Measurements from ENCODE around the gene FUT3.

FUT3 gene

GRCh38 chr19:5823579-5824281, 27.5 kb downstream of the FUT3 start:
- no peak for DNase-seq (ENCODE audit: low read depth)

DNA sequence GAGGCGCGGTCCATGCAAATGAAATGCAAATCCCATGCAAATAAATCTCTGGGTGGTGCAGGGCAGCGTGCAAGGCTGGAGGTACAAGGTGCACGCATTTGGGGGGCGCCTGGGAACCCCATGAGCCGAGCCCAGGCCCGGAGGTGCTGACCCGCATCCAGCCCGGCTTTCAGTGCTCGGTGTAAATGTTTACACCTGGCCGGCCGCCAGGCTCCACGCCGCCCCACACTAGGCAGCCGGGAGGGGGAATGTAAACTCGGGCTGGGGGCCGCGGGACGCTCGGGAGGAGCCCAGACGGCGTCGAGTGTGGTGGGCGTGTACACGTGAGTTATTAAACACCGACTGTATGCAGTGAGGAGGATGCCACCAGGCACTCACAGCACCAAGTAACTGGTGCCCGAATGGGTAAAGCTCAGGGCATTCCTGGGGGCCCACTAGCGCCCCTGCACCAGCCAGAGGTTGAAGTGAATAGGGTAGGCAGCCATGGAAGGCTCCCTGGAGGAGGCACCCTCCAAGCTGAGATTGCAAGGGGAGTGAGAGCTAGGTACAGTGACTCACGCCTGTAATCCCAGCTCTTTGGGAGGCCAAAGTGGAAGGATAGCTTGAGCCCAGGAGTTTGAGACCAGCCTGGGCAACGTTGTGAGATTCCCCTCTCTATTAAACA, 28.9 kb downstream of the FUT3 start:
- no peak for DNase-seq (ENCODE audit: low read depth)

DNA sequence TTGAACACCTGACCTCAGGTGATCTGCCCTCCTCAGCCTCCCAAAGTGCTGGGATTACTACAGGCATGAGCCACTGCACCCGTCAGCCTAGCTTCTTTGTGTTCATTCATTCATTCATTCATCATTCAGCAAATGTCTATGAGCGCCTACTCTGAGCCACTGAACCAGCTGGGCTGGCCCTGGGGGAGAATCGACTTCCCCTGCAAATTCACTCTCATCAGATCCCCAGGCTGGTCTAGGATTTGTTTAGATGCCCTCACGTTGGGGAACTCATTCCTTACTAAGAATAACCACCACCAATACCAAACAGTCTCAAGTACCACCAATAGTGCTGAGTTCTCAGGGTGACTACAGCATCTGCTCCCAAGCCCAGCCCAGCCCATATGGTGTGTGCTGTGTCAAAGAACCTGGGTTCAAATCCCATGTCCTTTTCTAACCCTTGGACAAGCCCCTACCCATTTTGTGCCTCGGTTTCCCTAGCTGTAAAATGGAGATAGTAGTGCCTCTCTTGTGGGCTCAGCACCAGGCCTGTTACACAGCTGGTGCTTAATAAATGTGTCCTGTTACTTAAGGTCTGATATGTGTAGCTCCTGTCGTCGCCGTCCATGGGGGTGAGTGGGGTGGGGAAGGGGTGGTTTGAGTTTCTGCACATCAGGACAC, 29.6 kb downstream of the FUT3 start:
- DNase-seq (ENCODE audit: low read depth): no peak

DNA sequence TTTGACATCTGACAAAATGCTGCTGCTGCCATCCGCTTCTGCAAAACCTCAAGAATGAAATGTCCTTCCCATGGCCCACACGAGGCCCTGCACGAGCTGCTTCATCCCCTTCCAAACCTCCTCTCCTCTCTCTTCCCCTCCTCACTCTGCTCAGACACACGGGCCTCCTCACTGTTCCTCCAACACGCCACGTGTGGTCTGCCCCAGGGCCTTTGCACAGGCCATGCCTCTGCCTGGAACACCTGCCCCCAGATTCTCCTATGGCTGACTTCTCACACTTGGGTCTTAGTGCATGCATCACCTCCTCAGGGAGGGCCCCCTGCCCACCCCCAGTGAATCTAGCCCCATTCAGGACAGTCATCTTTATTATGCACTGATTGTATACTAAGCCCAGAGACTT, 30.5 kb downstream of the FUT3 start:
- DNase-seq (ENCODE audit: low read depth): no peak

- no peak for DNase-seq (ENCODE audit: low read depth)
Measured at GRCh38 chr19:5818594-5818993, 32.7 kb downstream of the FUT3 start.

GRCh38 chr19:5817218-5817617, 34.0 kb downstream of the FUT3 start:
- DNase-seq (ENCODE audit: low read depth): no peak

GRCh38 chr19:5814852-5815246, 36.4 kb downstream of the FUT3 start:
- no peak for DNase-seq (ENCODE audit: low read depth)

DNA sequence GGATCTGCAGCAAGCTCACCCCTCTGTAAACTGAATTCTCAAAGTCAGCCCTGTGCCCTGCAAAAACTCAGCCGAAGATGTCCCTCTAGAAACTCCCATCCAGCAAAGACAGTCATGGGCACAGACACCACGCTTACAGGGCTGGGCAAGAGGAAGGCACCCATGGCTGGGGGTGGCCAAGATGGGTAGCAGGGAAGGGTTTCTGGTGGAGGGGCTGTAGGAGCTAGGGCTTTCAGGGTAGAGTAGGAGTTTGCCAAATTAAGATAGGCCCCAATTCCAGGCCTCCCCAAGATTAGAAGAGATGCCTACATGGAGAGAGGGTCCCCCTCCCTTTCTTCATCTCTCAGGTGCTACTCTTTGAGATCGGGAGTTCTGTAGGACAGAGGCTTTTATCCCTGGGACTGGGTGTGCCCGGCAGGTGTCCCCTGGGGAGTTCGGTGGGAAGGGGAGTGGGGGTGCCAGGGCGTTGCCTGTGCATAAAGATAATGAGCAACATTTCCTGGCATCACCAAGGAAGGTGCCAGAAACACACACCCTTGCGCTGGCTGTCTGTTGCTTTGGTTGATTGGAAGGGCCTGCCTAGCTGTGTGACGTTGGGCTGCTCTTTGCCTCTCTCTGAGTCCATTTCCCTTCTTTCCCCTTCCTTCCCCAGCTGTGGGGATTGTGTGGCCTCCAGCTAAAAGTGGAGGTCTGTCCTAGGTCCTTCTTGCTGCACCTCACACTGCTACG, 37.0 kb downstream of the FUT3 start:
- no peak for DNase-seq (ENCODE audit: low read depth)

DNA sequence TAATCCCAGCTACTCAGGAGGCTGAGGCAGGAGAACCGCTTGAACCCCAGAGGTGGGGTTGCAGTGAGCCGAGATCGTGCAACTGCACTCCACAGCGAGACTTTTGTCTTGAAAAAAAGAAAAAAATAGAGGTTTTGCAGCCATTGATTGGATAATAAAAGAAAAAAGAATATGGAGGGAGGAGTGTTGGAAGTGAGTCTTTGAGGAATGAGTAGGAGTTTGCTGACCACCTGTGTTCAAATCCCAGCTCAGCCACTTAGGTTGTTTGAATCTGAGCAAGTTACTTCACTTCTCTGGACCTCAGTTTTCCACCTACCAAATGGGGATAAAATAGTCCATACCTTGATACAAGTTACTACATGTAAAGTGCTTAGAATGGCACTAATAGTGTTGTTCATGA, 40.1 kb downstream of the FUT3 start:
- no peak for DNase-seq (ENCODE audit: low read depth)

DNA sequence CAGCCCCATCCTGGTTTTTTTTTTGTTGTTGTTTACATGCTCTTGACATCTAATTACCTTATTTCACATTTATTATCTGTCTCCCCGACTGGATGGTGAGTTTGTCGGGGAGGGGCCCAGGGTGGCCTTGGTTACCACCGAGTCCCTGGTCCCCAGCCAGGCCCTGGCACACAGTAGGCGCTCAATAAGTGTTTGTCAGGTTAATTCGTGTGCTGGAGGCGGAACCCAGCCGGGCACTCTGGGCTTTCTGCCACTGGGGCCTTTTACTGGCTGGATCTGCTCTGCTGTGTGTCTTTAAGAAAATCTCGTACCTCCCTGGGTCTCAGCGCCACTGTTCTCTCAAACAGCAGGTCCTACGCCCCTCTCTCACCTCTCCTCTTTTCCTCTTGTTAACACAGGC, 41.8 kb downstream of the FUT3 start:
- no peak for DNase-seq (ENCODE audit: low read depth)

GRCh38 chr19:5809053-5809452, 42.2 kb downstream of the FUT3 start:
- DNase-seq (ENCODE audit: low read depth): no peak

GRCh38 chr19:5808120-5808816, 43.0 kb downstream of the FUT3 start:
- DNase-seq (ENCODE audit: low read depth): no peak

- no peak for DNase-seq (ENCODE audit: low read depth)
Measured at GRCh38 chr19:5806905-5807304, 44.3 kb downstream of the FUT3 start.

DNA sequence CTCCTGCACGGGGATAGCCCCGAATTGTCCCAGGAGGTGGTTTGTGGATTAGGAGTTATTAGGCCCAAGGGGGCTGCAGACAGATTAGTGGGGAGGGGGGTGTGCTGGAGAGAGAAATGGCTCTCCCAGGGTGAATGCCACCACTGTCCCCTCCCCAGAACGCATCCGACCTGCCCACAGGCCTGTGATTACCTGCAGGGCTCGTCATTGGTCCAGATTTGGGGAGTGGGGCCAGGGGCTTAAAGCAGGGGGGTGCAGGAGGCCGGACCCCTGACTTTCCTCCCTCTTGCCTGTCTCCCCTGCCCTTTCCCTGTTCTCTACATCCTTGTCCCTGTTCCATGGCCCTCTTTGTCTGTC, 45.1 kb downstream of the FUT3 start:
- DNase-seq (ENCODE audit: low read depth): no peak

DNA sequence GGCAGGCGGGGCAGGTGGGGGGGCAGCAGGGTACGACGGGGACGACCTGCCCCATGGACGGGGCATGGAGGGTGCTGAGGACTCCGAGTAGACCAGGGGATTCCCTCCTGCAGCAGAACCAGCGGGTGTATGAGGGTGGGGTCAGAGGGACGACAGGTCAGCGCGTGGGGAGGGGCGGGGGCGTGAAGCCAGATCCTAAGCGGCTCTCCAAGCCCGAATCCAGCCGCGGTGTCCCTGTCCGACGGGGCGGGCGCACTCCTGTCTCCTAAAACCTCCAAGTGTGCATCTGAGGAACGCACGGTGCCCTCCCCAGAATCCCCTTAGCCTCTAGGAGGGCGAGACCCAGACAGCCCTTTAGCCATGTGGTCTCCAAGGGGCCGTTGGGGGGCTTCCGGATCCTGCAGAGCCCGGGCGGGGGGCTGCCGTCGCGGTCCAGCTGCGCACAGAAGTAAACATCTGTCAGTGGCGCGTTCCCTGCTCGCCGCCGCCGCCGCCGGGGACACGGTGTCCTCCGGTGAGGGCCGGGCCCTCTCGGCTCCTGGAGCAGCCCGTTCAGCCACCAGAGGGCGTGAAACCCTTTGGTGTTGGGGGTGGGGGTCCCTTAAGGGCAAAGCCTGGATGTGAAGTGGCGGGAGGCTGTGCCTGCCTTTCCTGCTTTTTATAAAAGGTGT, 45.7 kb downstream of the FUT3 start:
- no peak for DNase-seq (ENCODE audit: low read depth)

- no peak for DNase-seq (ENCODE audit: low read depth)
Measured at GRCh38 chr19:5804516-5805461, 46.5 kb downstream of the FUT3 start, which contains the start of gene NRTN. Gene NRTN, plus strand, starts transcription at chr19:5805067. Its CDS starts 19,099 bp downstream, at chr19:5824166.

DNA sequence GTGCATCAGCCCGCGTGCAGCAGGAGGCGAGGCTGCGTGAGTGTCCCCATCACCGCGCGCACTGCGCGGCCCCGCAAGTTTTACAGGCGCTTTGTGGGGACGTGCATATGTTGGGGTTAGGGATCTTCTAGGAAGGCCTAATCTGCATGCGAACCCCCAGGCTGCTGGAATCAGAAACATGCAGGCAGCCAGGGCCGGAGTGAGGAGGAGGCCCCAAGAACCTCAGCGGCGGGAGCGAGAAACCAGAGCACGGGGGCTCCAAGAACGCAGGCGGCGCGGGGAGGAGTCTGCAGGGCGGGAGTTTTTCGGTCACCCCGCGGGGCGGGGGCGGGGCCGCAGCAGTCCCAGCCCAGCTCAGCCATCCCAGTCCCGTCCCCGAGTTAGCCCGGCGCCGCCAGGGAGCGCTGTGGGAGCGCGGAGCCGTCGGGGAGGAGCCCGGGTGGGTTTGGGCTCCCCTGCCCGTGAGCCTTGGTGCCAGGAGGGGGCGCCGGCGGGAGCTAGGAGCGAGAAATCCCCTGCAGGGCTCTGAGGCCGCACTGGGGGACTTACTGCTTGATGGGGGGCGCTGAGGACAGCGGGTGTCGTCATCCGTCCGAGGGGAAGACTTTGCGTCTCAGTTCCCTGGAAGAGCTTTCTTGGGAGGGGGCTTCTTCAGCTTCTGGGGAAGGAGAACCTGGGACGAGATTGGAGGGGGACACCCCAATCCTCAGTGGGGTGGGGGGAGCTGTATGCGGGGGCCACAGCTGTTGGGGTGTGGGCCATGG, 47.3 kb downstream of the FUT3 start:
- DNase-seq (ENCODE audit: low read depth): no peak

- DNase-seq (ENCODE audit: low read depth): no peak
Measured at GRCh38 chr19:5803441-5803751, 47.9 kb downstream of the FUT3 start.

GRCh38 chr19:5801796-5802619, 49.2 kb downstream of the FUT3 start:
- no peak for DNase-seq (ENCODE audit: low read depth)
